T47D (cell line): Measurements from ENCODE around the gene PLEKHS1.
"Not testable (repeated sequence)": the region's sequence is repeated elsewhere in the genome, so short reads cannot be mapped to it uniquely, and the experiment has no call there.

Experiments used
- DNase-seq, 2 experiments: peaks; one replicate each; pipeline versions ENCODE4 v3.0.0 to v3.0.0-alpha.2; 2011 to 2012; ENCODE audit warnings: low read depth in 1 of 2, low spot score in 1 of 2
- JUND ChIP-seq: IDR thresholded peaks from 2 replicates; pipeline ENCODE4 v1.6.1; 2012; ENCODE audit warnings: low read depth
- in situ Hi-C: cut with HindIII; loops from 2 replicates; pipeline ENCODE4 v1.10.0; 2016; ENCODE audit warnings: low sequenced_read_pairs, low pct_unique_long_range_greater_than_20kb

Gene PLEKHS1

DNA sequence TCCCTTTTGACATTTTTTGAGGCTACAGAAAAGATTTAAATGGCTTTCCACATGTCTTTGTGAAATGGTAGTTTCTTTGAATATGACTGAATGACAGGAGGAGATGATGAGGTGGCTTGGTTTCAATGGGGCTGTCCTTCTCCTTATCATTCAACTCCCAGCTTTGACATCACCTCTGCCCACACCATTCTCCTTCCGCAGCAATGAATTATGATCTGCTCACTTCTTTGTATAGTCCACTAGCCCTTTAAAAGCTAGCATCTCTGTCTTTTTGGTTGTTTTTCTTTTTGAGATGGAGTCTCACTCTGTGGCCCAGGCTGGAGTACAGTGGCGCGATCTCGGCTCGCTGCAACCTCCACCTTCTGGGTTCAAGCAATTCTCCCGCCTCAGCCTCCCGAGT, 70.7 kb downstream of the PLEKHS1 start:
- in situ Hi-C loops = no loop called here
- TF ChIP-seq JUND = no peak
- no peak for DNase-seq

DNA sequence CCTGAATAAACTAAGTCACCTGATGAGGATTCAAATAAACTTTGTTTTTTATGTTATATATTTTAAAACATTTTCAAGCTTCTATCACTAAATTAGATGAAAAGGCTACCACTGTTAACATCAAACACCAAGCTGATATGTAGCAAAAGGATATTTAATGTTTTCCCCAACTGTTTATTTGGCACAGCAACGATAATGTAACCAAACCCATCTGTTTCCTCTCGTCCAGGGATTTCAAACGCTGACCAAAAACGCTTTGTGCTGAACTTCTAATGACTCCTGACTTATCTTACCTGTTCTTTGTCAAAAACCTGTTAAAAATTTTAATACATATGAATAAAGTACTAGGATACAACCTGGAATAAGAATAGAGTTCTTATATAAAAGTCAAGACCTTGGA, 71.9 kb downstream of the PLEKHS1 start:
- TF ChIP-seq JUND = no peak
- in situ Hi-C loops = no loop called here
- no peak for DNase-seq

- in situ Hi-C loops = no loop called here
- TF ChIP-seq JUND = no peak
- DNase-seq = no peak
These were observed 74.3 kb downstream of the PLEKHS1 start for GRCh38 chr10:113825791-113826190.

DNA sequence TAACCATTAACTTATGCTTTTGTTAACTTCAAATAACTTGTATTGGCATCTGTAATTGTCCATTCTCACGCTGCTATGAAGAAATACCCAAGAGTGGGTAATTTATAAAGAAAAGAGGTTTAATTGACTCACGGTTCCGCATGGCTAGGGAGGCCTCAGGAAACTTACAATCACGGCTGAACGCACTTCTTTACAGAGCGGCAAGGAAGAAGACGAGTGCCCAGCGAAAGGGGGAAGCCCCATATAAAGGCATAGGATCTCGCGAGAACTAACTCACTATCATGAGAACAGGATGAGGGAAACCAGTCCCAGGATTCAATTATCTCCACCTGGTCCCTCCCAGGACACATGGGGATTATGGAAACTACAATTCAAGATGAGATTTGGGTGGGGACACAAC, 77.1 kb downstream of the PLEKHS1 start:
- DNase-seq, in situ Hi-C loops: not testable (repeated sequence)
